HL-60 (cell line): ENCODE results near the gene SLC27A2.

Experiments
- CTCF ChIP-seq: IDR thresholded peaks from one replicate; pipeline ENCODE4 v1.5.1; 2011; ENCODE audit warnings: low read length, control low read depth, inconsistent platforms; ENCODE audit not compliant: insufficient read depth
- GABPA ChIP-seq: IDR thresholded peaks from 2 replicates; pipeline ENCODE4 v1.6.1; 2012; ENCODE audit warnings: low read depth

GRCh38 chr15:50206020-50206419, 24.0 kb downstream of the SLC27A2 start:
- TF ChIP-seq GABPA = no peak
- no peak for TF ChIP-seq CTCF
